NCI-H187 treated with DMSO at 0.1 percent for 48 hours (cell line): ENCODE data around the gene CRCP.
"Not testable (repeated sequence)": the region's sequence is repeated elsewhere in the genome, so short reads cannot be mapped to it uniquely, and the experiment has no call there.

ENCODE experiments used
- DNase-seq: peaks from one replicate; lab custom pipeline; 2025; lab: John Stamatoyannopoulos, UW

The CRCP gene

GRCh38 chr7:66114743-66115649, at the start of gene CRCP:
Gene CRCP, plus strand, starts transcription at chr7:66114847. Its CDS starts 116 bp downstream, at chr7:66114963.
- peak; percentile 24 for DNase-seq

- no peak for DNase-seq
These were observed 44.9 kb upstream of the CRCP start for GRCh38 chr7:66069732-66070131.

GRCh38 chr7:66070222-66070621, 44.4 kb upstream of the CRCP start:
- DNase-seq, result no peak

- not testable (repeated sequence) for DNase-seq
These were observed 42.4 kb upstream of the CRCP start for GRCh38 chr7:66072208-66072607.

GRCh38 chr7:66075590-66076461, 38.8 kb upstream of the CRCP start, which contains the start of gene ASL:
Gene ASL, plus strand, starts transcription at chr7:66075819. Its CDS starts 263 bp downstream, at chr7:66076082.
- no peak for DNase-seq

- DNase-seq, result no peak
These were observed 38.0 kb upstream of the CRCP start for GRCh38 chr7:66076462-66077329.

GRCh38 chr7:66078067-66078466, 36.6 kb upstream of the CRCP start:
- no peak for DNase-seq

GRCh38 chr7:66082083-66082482, 32.6 kb upstream of the CRCP start:
- no peak for DNase-seq

GRCh38 chr7:66082886-66083415, 31.7 kb upstream of the CRCP start:
- DNase-seq, result no peak

- DNase-seq, result no peak
These were observed 31.0 kb upstream of the CRCP start for GRCh38 chr7:66083677-66084076.

- no peak for DNase-seq
These were observed 25.5 kb upstream of the CRCP start for GRCh38 chr7:66088861-66089838.

- no peak for DNase-seq
These were observed 22.0 kb upstream of the CRCP start for GRCh38 chr7:66092654-66093053.

- no peak for DNase-seq
These were observed 19.6 kb upstream of the CRCP start for GRCh38 chr7:66095010-66095409.

- DNase-seq, result no peak
These were observed 15.5 kb upstream of the CRCP start for GRCh38 chr7:66099232-66099550.

- DNase-seq, result no peak
These were observed 14.9 kb upstream of the CRCP start for GRCh38 chr7:66099551-66100407.

- no peak for DNase-seq
These were observed 14.1 kb upstream of the CRCP start for GRCh38 chr7:66100408-66101050.

- DNase-seq, result not testable (repeated sequence)
These were observed 12.5 kb upstream of the CRCP start for GRCh38 chr7:66102168-66102567.

GRCh38 chr7:66103994-66104393, 10.7 kb upstream of the CRCP start:
- not testable (repeated sequence) for DNase-seq

- no peak for DNase-seq
These were observed 9.3 kb upstream of the CRCP start for GRCh38 chr7:66105263-66105748.
